Erythroblast (primary cell): ENCODE measurements around the gene AKR7A2.

Source experiments
- GATA1 ChIP-seq: IDR thresholded peaks from 2 replicates; pipeline ENCODE4 v1.6.1; 2011; ENCODE audit warnings: low read depth, mild to moderate bottlenecking, control low read depth, low read length, moderate library complexity
- POLR2A ChIP-seq: IDR thresholded peaks from 2 replicates; pipeline ENCODE4 v1.6.1; 2011; ENCODE audit warnings: mild to moderate bottlenecking, low read length

DNA sequence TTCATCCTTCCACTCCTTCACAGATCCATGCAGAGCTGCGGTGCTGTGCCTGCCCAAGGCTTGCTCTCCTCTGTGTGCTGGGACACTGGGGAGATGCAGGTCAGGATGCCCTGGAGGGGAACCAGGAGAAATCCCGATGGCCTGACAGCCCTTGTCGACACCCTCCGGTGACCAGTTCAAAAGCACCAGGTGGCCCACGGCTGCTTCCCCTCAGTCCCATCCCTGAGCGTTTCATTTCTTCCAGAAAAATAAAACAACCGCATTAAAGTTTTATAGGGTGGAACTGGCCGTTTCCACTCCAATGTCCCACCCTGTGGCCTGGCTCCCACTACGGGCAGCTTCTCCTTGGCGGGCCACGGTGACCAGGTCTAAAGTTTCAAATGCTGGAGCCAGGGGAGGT, 48.5 kb upstream of the AKR7A2 start:
- TF ChIP-seq POLR2A (no peak), GATA1 (no peak)
